NCI-H1930 (cell line): ENCODE results near the gene SPTBN4.
"Not testable (repeated sequence)": the region's sequence is repeated elsewhere in the genome, so short reads cannot be mapped to it uniquely, and the experiment has no call there.

Experiments
- DNase-seq, 2 experiments: peaks; one replicate each; lab custom pipeline; 2025; lab: John Stamatoyannopoulos, UW

Gene SPTBN4

DNA sequence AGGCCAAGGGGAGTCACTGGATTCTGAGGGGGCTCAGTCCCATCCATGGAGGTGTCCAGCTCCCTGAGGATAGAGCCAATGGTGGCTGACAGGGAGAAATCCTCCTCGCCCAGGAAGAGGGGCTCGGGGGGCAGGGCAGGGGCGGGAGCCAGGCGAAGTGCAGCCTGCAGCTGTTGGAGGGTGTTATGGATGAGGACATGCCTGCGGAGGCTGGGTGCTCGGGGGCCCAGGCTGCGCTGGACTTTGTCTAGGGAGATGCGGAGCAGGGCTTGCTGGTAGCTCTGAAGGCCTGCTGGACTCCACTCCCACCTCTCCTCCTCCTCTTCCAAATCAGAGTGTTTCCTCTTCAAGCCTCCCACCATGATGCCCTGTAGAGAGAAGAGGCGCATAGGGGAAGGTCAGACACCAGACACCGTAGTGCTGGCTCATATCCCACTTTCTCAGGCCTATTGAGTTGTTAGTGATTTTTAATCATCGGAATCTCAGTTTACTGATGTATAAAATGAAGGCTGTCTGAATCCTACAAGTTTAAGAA, 25.0 kb upstream of the SPTBN4 start:
- no peak for DNase-seq

- no peak for DNase-seq
Measured at GRCh38 chr19:40442328-40443130, 24.3 kb upstream of the SPTBN4 start.

GRCh38 chr19:40443131-40443999, 23.4 kb upstream of the SPTBN4 start:
- DNase-seq, result peak; percentile 93 to 98

GRCh38 chr19:40444000-40444824, 22.6 kb upstream of the SPTBN4 start, which contains the start of gene SERTAD3:
SERTAD3 (minus strand) TSS chr19:40444335; CDS start chr19:40442080, 2,255 bp downstream.
- DNase-seq, result peak; percentile 94 to 99

DNA sequence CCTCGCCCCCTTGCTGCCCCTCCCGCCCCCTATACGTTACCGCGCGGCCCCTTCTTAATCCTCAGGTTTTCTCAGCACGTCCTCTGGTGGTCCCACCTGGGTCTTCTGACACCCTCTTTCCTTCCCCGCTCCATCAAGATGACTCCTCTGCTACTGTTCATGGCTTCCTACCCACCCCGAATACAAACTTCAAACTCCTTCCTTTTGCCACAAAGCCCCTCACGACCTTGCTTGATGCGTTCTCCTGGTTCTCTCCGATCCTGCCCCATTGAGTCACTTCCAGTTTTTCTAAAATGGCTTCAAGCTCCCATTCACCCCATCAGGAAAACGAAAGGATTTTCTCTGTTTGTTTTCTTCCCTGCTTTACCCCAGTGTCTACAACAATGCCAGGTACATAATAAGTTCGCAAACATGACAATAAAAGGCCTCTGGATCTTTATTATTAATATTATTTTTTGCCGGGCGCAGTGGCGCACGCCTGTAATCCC, 21.9 kb upstream of the SPTBN4 start:
- DNase-seq, result no peak

GRCh38 chr19:40445780-40446262, 21.0 kb upstream of the SPTBN4 start:
- DNase-seq, result no peak

GRCh38 chr19:40446263-40446784, 20.5 kb upstream of the SPTBN4 start:
- no peak for DNase-seq

DNA sequence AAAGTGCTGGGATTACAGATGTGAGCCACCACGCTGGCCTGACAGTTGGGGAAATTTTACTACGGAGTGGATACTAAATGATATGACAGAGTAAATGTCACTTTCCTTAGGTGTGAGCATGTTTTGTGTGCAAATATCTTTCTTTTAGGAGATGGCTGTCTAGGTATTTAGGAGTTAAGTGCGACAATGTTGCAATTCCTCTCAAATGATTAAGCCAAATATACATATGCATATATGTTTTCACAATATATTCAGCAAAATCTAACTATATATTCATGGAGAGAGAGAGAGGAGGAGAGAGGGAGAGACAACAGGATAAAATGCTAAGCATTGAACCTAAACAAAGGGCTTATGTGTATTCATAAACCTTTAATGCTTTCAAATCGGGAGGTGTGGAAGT, 17.3 kb upstream of the SPTBN4 start:
- DNase-seq, result no peak

- DNase-seq, result no peak
Measured at GRCh38 chr19:40450664-40451063, 16.1 kb upstream of the SPTBN4 start.

- DNase-seq, result no peak
Measured at GRCh38 chr19:40452016-40452415, 14.8 kb upstream of the SPTBN4 start.

- no peak for DNase-seq
Measured at GRCh38 chr19:40453151-40453735, 13.6 kb upstream of the SPTBN4 start.

DNA sequence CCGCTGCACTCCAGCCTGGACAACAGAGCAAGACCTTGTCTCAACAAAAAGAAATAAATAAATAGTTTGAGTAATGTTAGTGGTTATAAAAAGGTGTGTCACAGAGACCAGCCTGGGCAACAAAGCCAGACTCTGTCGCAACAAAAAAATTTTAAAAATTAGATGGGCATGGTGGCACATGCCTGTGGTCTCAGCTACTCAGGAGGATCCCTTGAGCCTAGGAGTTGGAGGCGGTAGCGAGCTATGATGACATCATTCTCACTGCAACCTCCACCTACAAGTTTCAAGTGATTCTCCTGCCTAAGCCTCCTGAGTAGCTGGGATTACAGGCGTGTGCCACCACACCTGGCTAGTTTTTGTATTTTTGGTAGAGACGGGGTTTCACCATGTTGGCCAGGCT, 12.9 kb upstream of the SPTBN4 start:
- not testable (repeated sequence) for DNase-seq

GRCh38 chr19:40457048-40457447, 9.8 kb upstream of the SPTBN4 start:
- DNase-seq, result no peak

DNA sequence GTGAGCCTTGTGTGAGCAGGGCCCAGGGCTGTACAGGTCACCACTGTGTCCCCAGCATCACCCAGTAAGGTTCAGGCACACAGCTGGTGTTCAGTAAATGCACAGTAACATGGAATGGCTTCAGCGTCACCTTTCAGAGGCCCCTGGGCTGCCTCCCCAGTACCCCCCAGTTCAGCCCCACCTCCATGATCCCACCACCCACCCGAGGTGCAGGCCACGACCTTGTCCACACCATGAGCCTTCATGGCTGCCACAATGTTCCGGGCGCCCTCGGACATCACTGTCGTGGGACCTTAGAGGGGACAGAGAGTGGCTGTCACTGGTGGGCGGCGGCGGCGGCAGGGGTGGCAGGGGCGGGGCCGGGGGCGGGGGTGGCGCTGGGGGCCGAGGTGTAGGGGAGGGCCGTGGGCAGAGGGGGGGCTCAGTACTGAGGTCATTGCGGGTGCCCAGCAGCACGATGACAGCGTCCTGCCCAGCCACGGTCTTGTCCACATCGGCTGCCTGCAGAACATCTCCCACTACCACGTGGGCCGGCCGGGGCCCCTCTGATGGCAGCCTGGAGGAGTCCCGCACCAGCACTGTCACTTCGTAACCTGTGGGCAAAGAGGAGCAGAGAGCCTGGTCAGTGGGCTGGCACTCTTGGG, 8.7 kb upstream of the SPTBN4 start:
- no peak for DNase-seq

DNA sequence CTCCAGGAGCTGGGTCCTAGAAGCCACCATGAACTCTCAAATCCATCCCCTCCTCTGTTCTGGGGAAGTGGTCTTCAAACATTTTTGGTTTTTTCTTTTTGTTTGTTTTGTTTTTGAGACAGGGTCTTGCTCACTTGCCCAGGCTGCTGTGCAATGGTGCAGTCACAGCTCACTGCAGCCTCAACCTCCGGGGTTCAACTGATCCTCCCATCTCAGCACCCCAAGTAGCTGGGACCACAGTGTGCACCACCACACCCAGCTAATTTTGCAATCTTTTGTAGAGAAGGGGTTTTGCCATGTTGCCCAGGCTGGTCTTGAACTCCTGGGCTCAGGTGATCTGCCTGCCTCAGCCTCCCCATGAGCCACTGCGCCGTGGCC, 8.2 kb upstream of the SPTBN4 start:
- DNase-seq, result no peak

DNA sequence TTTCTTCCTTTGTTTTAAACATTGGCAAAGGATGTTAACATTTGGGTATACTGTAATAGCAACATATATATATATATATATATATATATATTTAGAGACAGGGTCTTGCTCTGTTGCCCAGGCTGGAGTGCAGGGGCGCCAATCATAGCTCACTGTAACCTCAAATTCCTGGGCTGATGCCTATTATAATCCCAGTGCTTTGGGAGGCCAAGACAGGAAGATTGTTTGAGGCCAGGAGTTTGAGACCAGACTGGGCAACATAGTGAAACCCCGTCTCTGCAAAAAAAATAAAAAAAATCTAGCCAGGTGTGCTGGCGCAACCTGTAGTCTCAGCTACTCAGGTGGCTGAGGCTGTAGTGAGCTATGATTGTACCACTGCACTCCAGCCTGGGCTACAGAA, 6.6 kb upstream of the SPTBN4 start:
- no peak for DNase-seq

DNA sequence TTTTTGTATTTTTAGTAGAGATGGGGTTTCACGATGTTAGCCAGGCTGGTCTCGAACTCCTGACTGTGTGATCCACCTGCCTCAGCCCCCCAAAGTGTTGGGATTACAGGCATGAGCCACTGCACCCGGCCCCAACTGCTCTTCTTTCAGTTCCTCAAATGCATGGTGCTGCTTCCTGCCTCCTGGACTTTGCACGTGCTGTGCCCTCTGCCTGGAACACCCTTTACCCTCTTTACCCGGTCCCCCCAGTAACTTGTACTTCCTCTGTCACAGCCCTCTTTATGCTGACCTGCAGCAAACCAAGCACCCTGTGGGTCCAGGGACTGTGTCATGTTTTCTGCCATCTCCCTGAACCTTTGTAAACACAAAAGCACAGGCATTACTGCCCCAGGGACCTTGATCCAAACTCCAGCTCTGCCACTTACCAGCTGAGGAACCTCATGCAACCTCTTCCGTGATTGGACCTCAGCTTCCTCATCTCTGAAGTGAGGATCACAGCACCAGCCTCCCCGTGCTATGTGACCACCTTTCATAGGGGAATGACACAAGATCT, 5.1 kb upstream of the SPTBN4 start:
- no peak for DNase-seq

- not testable (repeated sequence) for DNase-seq
Measured at GRCh38 chr19:40463587-40464037, 3.2 kb upstream of the SPTBN4 start.

DNA sequence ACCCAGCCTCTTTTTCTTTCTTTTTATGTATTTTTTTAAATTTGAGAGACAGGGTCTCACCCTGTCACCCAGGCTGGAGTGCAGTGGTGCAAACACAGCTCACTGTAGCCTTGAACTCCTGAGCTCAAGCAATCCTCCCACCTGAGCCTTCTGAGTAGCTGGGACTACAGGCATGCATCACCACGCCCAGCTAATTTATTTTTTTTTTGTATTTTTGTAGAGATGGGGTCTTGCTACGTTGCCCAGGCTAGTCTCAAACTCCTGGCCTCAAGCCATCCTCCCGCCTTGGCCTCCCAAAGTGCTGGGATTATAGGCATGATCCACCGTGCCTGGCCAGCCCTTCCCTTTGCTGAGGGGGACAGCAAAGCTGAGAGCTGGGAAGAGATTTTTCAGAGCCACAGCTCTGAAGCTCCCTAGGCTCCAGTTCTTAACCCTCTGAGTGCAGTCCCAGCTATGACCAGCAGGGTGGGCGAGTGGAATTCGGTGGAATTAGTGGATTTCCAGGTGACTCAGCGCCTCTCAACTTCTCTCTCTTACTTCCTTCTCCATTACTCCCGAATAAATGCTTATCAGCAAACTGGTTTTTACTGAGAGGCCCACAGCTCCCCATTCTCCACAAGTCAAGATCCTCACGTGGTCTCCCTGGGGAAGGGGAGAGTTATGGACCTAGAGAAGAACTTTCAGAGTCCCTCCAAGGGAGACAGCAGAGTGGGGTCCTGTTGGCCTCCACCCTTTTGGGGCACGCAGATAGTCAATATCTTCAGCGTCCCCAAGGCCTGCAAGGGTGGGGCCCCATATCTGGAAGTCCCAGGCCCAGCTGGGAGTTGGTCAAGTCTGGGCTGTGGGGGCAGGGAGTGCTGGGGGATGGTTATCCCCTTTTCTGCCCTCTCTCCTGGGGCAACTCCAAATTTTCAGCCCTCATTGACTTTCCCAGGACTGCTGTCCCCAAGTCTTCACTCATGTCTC, 2.5 kb upstream of the SPTBN4 start:
- DNase-seq, result peak; percentile 60 to 88
